Suprapubic skin (tissue), 4 donors: Measurements from ENCODE around the gene CNOT2.

ENCODE experiments used
- CTCF ChIP-seq, 2 donors: fragments of 200-600 bp in 1 of 2; fragments of 450-650 bp in 1 of 2; sonication (generic) in 1 of 2; IDR thresholded peaks; one replicate each; pipeline ENCODE4 v1.5.1; 2016 to 2019; ENCODE audit warnings: antibody characterized with exemption in 2 of 2, mild to moderate bottlenecking in 1 of 2, moderate library complexity in 1 of 2
- POLR2A ChIP-seq, 2 donors: fragments of 450-650 bp; IDR thresholded peaks; one replicate each; pipeline ENCODE4 v1.6.1; 2017; ENCODE audit warnings: antibody characterized with exemption in 2 of 2, mild to moderate bottlenecking in 2 of 2, moderate library complexity in 2 of 2
- POLR2AphosphoS5 ChIP-seq, 3 donors: sonication (generic); formaldehyde crosslinking; IDR thresholded peaks; one replicate each; pipeline ENCODE4 v1.6.1; 2017; ENCODE audit warnings: antibody characterized with exemption in 3 of 3

- TF ChIP-seq POLR2AphosphoS5 (IDR thresholded peaks at IDR 0.05) (no peak), CTCF (IDR thresholded peaks at IDR 0.05) (no peak), POLR2A (IDR thresholded peaks at IDR 0.05) (no peak)
These were observed 17.4 kb downstream of the CNOT2 start for GRCh38 chr12:70260646-70261045.
